ENCODE measurements around the gene UBE3C. TPM values are rescaled to one million over a fixed set of nuclear protein-coding genes. Genes with fewer than 3 reads are reported as not detected.
"Not testable (repeated sequence)": the region's sequence is repeated elsewhere in the genome, so short reads cannot be mapped to it uniquely, and the experiment has no call there.

The UBE3C gene
- total RNA-seq, 1 donor from 2014 or later: 108 TPM

DNA sequence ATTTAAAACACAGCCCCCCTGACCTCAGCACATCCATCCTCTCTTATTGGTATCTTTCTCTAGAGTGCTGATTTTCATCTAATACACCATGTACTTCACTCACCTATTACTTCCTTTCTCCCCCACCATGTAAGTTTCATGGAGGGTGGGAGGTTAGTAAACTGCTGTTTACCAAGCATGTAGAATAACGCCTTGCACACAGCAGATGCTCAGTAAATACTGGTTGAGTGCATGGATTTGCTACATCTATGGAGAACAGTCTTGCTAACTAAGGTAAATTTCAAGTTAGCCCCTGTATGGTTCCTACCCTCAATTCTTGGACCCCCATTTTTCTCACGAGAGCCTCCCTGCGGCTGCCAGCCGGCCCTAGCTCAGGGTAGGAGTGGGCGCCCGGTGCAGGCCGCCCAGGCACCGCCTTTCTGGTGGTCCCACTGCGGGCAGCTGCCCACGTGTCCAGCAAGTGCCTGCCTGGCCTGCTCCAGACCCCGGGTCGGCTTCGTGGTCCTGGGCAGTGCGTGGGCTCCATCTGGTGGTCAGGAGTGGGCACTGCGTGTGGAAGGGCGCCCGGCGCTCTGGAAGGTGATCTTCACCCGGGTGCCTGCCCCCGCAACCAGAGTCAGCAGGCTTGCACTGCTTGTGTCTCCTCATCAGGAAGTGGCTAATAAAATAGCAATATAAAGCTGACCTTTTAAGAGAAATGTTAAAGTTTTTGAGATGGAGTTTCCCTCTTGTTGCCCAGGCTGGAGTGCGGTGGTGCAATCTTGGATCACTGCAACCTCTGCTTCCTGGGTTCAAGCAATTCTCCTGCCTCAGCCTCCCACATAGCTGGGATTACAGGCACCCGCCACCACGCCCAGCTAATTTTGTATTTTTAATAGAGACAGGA, 134.7 kb downstream of the UBE3C start:
- peak; percentile 48 for DNase-seq

DNA sequence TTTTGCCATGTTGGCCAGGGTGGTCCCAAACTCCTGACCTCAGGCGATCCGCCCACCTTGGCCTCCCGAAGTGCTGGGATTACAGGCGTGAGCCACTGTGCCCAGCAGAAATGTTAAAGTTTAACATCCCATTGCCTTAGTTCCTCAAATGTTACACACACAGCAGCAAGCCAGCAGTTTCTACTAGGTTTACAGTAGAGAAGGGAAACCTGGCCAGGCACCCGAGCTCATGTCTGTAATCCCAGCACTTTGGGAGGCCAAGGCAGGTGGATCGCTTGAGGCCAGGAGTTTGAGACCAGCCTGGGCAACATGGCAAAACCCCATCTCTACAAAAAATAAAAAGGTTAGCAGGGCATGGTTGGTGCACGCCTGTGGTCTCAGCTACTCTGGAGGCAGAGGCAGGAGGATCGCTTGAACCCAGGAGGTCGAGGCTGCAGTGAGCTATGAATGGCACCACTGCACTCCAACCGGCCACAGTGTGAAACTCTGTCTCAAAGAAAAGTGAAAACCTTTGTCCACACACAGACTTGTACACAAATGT, 135.4 kb downstream of the UBE3C start:
- not testable (repeated sequence) for DNase-seq

DNA sequence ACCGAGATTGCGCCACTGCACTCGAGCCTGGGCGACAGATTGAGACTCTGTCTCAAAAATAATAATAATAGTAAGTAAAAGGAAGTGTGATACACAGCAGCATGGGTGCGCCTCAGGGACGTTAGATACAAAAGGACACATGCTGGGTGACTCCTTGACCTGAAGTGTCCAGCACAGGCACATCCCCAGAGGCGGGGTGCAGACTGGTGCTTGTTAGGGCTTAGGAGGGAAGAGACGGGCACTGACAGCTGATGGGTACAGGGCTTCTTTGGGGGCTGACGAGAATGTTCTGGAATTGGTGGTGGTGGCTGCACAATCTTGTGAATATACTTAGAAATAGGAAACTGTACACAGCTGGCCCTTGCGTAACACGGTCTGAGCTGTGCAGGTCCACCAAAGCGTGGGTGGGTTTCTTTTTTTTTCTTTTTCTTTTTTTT, 136.3 kb downstream of the UBE3C start:
- no peak for DNase-seq

DNA sequence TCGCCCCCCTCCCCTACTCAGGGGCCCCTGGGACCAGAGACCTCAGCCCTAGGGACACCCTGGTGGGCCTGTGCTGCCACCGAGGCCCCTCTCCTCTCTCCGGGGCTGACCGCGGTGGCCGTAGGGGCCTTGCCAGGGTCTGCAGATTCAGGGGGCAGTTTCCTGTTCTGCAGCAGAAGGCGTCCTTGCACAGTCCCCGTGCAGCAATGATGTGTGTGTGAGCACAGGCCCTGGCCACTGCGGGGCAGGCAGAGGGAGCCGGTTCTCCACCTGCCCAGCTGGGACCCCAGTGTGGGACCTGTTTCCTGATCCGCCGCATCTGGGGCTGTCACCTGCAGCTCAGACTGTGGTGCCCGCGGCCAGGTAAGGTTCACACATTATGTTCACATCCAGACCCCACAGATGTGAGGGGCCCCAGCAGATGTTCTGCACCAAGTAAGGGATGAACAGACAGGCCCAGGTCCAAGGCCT, 137.4 kb downstream of the UBE3C start:
- DNase-seq: no peak

DNA sequence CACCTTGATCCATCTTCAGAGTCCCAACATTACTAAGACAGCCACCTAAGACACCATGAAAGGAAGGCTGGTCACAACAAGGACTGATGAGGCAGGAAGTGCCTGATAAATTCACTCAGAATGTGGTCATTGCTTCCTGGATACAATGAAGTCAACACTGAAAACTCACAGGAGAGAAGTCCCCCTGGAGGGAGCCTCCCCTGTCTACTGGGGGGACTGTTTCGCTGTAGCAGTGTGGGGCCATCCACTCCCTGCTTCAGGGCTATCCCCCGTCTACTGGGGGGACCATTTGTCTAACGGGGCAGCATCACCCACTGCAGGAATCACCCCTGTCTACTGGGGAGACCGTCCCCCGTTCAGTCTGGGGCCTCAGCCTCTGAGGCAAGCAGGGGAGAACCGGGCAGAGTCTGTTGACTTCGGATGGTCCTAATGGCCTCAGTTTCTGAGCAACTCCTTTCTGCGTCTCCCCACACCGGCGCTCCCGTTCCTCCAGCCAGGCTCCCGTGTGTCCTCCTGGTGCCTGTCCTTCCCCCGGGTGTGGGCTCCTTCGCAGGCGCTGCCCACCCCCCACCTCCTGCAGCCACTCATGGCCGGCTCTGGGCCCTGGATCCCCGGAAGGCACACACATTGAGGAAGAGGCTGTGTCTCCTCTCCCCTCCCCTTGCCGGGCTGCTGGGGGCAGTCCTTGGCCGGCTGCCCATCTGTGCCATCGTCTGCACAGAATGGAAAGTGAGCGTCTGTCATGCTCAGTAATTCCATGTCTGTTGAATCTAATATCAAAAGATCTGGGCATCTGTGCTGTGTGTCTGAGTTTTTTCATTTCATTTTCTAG, 138.2 kb downstream of the UBE3C start:
- DNase-seq: no peak

DNA sequence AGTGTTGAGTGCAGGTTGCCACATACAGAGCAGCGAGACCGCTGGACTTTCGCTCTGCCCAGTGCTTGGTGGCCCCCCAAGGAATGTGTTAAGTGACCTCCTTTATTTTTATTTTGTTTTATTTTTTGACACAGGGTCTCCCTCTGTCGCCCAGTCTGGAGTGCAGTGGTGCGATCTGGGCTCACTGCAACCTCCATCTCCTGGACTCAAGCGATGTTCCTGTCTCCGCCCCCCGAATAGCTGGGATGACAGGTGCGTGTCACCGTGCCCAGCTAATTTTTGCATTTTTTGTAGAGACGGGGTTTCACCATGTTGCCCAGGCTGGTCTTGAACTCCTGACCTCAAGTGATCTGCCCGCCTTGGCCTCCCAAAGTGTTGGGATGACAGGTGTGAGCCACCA, 138.8 kb downstream of the UBE3C start:
- DNase-seq: not testable (repeated sequence)

DNA sequence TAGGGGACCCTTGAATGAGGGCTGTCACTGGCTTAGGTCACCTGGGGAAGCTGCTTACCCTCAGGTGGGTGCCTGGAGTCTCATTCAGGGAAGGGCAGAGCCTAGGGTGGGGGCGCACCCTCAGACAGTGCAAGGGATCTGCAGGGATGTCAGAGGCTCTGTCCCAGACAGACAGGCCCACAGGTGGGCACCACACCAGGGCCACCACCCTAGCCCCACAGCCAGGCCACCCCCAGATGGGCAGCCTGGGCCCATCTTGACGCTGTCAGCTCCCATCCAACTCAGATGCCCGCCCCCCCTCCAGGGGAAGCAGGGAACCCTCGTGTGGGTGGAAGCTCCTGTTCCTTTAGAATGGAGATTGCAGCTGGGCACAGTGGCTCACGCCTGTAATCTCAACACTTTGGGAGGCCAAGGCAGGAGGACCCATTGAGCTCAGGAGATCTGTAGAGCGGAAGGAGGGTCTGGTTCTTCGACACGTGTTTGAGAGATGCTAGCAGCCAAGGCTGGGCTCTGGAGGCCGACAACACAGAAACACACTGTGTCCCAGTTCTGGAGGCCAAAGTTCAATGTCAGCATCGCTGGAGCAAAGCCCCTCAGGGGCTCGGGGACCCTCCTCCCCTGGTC, 139.6 kb downstream of the UBE3C start:
- DNase-seq: no peak

DNA sequence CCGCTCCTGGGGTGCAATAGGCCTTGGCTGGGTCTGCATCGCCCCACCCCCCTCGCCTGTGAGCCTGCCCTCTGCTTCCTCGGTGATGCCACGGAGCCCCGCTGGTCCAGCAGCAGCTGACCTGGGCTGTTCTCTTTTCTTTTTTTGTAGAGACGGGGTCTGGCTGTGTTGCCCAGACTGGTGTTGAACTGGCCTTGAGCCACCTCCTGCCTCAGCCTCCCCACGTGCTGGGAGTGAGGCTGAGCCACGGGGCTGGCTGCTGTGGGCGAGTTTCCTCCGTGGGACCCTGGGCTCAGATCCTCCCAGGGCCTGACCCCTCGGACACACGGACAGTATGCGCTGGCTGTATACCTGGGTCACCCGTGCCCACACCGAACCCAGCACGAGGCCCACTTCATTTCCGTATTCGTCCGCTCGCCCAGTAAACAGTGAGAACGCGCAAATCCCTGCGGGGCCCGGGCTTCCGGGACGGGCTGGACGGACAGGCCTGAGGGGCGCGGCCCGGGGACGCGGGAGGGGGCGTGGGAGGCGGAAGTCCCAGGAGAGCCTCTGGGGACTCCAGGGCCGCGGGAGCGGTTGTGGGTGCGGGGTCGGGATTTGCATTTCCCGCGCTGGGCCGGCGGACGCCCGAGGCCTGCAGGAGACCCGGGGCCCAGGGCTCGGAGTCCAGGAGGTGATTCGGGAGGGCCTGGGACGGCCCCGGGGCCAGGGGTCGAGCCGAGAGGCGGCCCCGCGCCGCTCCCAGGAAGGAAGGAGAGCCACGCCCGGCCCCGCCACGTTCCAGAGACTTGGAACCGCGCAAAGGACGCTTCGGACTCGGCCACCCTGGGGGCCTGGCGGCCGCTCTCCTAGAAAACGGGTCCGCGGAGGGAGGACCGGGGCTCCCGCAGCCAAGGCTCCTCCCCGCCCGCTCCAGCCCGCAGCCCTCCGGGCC, 140.3 kb downstream of the UBE3C start:
- no peak for DNase-seq

DNA sequence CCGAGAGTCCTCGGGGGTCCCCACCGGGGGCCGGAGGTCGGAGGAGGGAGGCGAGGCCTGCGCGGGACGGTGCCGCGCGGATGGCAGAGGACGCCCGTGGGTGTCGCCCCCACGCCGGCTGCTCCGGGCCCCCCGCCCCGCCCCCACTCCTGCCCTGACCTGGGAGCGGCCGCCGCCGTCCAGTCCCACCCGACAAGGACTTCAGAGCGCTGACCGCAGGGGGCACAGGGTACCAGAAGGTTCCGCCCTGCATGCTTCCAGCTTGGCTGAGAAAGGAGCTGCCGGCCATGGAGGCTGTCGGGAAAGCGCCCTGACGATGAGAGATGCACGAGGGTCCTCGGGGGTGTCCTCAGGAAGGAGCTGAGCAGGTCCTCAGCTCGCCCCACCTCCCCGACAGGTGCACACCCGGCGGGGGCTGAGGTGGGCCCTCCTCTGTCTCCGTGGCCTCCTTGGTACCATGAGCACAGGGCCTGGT, 141.1 kb downstream of the UBE3C start:
- DNase-seq: no peak

DNA sequence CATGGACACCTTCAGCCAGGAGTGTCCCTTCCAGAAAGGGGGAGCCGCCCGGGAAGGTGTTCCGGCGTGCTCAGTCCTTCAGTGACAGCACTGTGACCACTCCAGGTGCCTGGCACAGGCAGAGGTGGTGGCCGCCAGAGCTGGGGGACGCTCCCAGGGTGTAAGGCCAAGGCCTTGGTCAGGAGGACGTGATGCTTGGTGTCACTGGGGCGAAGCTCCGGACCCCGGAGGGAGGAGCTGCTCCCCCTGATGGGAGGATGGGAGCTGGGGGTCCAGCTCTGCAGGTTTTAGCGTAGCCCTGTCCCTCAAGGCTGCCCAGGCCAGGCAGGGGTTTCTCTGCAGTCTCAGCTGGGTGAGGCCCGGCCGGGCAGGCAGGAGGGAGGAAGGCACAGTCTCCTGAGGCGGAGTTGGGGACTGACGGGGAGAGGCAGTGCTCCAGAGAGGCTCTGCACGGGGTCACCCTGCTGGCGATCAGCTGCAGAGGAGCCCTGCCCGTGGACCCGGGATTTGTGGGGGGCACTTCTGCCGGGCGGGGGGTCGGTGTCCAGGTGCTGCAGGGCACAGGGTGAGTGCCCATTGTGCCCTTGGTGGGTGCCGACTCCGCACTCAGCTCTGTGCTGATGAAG, 141.6 kb downstream of the UBE3C start:
- DNase-seq: no peak

DNA sequence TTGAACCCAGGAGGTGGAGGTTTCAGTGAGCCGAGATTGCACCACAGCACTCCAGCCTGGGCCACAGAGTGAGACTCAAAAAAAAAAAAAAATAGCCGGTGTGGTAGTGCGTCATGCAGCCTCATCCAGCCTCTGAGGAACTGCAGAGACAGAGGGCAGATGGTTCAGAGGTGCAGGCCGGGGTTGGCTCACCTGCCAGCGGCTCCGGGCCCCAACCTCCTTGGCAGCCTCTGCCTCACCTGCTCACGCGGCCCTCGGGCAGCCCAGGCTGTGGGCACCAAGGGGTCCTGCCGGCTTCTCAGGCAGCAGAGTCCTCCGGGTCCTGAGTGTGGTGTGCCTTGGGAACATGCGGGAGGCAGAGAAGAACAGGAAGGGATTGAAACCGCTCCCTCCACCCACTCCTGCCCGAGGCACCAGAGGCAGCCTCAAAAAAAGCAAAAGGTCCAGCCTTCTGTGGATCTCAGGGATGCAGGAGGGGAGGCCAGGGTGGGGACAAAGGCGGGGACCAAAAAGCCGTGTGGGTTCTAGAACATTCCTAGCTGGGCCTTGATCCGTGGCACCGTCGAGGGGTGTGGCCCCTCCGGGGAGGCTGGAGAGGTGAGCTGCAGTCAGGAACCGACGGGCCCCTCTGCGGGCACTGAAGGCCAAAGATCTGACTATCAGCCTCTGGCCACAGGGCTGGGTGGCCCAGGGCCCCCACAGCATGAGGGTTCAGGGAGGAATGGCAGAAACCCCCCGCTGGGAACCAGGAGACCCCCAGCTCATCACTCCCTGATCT, 142.7 kb downstream of the UBE3C start:
- DNase-seq: no peak

DNA sequence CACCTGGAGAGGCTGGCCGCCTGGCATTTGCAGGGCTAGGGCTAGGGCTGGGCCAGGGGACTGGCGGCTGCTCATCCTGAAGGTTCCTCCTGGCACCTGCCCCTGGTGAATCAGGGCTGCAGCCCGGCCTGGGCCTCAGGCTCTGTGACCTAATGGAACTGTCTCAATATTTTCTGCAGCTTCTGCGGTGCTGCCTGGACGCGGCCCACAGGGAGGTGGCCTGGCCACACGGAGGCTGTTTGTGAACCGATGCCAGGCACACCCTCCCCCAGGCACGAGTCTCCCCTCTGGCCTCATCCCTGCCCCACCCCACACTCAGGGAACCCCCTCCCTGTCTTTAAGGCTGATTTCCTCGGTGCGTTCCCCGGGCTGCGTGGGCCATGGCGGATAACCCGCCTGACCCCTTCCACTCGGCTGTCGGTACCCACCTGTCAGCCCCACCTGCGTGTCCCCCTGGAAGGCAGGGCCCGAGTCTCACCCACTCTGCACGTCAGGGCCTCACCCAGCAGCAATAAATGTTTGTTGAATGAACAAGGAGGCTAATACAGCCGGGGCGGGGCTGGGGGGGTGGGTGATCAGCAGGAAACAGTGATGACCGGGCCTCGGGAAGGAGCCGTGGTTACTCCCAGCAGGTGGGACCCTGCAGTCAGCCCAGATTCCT, 143.5 kb downstream of the UBE3C start:
- no peak for DNase-seq

DNA sequence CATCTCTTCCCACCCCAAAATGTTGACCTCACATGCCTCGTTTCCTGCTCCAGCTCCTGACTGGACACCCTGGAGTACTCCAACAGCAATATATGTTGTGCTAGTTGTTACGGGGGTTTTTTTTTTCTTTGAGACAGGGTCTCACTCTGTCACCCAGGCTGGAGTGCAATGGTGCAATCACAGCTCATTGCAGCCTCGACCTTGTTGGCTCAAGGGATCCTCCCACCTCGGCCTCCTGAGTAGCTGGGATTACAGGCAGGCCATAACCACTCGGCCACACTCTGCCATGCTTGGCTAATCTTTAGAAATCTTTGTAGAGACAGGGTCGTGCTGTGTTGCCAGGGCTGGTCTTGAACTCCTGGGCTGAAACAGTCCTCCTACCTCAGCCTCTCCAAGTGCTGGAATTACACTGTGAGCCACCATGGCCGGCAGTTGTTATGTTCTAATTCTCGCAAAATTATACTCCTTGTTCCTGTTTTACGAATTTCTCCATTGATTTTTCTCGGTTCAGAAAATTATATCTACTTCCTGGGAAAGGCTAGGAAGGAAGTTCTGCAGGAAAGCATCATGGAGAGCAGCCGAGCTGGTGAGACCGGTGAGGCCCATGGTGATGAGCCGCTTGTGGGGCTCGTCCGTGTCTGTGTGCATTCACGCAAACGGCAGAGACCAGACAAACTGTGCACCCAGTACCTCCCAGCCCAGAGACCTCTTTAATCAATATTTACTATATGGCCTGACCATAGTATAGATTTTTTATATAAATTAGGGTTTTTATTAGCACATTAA, 145.7 kb downstream of the UBE3C start:
- no peak for DNase-seq

DNA sequence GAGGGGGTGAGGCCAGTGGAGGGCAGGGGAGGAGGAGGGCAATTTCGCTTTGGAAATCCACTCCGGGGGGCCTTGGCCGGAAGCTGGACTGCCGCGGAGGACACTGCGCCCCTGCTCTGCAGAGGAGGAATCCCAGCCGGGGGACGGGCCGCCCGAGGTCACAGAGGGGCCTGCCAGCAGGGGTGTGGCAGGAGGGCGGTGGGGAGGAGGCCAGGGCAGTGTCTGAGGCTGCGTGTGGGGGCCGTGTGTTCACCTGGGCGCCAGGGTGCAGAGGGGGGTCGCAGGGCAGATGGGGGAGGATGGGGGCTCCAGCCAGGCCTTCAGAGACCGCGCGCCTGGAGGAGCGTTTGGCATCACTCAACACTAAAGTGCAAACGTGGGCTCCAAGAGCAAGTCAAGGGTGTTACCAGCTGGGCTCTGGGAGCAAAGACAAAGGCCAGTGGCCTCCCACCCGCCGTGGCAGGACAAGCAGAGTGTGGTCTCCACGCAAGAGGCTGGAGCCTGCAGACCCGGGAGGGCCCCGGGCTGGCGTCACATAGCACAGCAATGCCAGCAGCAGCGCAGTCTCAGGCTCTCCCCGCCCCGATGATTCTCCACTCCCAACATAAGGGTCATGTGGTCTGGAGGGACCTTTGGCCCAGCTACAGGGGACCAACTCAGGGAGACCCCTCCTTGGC, 152.8 kb downstream of the UBE3C start:
- DNase-seq: no peak

DNA sequence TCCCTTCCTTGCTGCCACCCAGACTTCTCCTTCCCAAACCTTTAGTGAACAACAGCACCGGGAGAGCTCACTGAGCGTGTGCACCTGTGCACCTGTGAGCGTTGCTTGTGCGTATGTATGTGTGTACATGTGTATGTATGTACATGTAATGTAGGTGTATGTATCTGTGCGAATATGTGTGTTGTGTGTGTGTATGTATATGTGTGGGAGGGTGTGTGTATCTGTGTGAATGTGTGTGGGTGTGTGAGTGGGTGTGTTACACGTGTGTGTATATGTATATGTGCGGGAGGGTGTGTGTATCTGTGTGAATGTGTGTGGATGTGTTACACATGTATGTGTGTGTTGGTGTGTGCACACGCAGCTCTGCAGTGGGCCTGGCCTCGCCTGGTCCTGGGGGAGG, 153.5 kb downstream of the UBE3C start:
- DNase-seq: no peak

DNA sequence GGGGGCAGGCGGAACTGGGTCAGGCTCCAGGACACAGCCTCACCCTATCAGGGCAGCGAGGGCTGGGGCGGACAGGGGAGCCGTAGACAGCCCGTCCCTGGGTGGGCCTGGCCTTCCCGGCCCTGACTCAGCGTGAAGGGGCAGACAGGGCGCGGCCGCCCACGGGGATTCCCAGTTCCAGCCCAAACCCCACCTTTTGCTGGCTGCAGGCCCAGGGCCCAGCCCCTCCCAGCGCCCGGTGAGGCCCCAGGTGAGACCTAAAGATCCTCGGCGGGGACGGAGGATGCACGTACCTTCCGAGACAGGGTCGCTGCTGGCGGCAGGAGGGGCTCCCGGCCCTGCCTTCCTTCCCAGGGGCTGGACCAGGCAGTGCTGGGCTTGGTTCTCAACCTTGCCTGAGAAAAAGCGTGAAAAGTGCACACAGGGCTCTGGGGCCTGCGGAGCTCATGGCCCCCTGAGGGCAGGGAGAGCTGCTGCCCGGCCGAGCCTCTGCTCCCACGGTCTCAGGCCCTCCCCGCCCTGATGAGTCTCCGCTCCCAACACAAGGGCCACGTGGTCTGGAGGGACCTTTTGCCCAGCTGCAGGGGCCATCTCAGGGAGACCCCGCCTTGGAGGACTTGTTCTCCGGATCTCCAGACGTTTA, 154.2 kb downstream of the UBE3C start:
- no peak for DNase-seq

DNA sequence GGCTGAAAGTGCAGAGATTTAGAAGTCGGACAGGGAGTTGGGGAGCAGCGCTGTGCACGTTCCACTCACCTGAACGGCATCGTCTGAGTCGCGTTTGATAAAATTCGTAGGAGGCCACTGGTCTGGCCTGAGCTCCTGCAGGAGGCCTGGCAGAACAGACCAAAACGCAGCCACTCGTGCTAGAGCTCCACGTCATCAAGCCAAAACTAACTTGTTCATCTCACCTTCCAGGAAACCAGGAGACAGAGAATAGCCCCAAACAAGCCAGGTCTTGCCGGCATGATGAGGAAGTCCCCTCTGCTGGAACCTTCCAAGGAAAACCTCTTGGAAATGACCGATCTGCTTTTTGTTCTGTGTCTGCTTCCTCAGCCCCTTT, 154.7 kb downstream of the UBE3C start:
- no peak for DNase-seq

Measured in occipital lobe (tissue), 2 donors.